ENCODE measurements around the gene ZDHHC14.

Gene ZDHHC14

DNA sequence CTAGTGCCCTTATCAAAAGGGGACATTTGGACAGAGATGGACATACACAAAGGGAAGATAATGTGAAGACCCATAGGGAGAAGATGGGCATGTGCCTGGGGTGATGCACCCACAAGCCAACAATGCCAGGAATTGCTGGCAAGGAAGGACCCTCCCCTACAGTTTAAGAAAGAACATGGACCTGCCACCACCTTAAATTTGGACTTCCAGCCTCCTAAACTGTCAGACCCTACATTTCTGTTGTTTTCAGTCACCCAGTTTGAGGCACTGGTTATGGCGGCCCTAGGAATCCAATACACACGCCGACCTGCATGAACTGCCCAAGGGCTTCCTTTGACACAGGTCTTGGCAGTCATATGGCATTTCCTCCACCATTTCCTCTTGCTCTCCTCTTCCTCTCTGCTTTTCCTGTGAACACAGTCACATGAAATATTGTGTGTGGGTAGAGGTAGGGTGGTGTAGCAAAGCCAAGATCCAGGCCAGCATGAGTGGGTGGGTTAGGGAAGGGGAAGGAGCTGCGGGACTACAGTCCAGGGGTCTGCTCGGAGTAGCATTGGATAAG, 115.6 kb downstream of the ZDHHC14 start:
- DNase-seq, result no peak

DNA sequence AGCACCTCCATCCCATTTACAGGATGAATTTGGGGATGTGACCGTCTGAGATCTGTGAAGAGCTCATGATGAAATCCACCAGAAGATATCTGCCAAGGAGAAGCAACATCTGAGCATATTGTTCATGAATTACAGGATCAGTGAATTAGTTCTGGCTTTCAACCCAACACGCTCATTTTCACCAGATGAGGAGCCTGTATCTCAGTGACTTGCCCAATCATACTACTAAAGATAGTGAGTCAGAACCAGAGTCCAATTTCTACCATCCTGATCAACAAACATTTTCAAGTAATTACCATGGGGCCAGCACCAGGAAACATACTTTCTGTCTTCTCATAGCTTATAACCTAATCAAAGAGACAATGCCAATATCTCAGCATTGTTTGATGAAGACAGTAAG, 116.6 kb downstream of the ZDHHC14 start:
- DNase-seq, result no peak

DNA sequence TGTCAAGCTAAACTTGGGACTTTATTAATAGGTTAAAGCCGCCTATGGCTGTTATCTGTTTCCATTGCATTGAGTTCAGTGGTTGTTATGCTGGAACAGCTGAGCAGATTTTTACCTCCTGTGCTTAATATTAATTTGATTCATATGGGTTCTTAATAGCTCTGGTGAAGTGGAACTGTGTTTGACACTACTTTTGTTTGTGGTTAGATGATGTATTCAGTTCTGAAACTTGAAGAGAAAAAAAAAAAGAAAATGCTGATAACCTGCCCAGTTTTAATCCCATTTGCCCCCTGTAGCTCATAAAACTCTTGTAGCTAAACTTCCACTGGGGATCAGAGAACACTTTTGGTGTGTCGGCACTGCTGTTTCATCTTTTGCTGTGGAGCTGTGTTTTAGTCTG, 117.8 kb downstream of the ZDHHC14 start:
- DNase-seq, result no peak

DNA sequence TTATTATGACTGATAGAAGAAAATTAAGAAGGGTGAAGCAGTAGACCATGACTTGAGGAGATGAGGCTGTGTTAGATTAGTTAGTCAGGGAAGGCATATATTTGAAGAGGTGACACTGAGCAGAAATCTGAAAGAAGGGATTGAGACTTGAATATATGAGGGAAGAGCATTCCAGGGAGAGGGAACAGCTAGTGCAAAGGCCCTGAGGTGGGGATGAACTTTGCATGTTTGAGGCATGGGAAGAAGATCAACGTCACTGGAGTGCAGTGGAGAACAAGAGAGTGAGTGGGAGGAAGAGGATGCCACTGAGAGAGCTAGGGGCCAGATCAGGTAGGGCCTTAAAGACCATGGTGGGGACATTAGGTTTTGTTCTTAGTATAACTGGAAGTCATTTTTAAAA, 119.0 kb downstream of the ZDHHC14 start:
- no peak for DNase-seq

DNA sequence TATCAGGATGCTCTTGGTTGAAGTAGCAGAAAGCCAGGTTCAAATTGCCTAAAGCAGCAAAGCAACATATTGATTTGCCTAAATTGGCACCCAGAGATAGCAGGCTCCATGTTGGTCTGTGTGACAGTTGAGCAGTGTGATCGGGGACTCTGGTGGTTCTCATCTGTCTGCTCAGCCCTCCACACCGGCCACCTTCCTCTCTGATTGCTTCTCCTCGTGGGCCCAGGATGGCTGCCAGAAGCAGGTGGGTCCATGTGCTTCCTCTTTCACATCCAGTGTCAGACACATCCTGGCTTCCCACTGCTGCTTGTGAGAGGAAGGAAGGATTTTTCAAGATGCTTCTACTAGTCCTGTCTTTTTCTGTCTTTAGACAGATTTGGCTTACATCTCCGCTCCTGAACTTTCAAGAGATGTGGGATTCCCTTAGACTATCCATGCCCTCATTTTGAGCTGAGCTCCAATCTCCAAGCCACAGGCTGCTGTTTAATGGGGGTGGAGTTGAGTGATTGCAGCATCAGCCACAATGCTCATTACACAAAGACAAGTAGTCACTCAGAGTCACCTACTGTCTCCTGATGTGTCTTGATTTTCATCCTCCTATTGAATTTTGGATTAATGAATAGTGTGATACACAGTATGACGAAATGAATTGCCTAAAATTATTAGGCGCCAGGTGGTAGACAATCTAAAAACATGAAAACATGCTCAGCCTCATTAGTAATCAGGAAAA, 122.2 kb downstream of the ZDHHC14 start:
- no peak for DNase-seq

DNA sequence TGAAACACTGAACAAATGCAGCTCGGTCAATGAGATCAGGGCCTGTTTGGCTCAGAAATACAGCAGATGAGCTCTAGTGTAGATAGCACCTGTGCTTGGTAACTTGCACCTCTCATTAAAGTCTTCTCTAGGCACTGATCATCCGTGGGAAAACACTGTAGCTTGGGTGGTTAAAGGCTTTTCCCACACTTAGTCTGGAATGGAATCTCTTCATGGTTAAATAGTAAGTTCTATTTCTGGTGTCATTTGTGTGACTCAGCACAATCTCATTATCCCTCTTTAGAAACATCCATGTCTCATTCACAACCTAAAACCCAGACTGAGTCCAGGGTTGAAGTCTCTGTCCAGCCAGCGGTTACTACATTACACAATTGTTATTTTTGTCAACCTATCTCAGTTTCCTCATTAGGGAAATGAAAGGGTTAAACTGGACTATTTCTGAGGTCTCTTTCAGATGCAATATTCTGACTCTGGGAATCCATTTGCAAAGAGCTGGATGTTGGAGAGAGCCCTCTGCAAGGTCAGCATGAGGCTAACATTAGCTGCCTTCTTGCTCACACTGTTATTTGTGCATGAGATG, 125.0 kb downstream of the ZDHHC14 start:
- DNase-seq, result no peak

DNA sequence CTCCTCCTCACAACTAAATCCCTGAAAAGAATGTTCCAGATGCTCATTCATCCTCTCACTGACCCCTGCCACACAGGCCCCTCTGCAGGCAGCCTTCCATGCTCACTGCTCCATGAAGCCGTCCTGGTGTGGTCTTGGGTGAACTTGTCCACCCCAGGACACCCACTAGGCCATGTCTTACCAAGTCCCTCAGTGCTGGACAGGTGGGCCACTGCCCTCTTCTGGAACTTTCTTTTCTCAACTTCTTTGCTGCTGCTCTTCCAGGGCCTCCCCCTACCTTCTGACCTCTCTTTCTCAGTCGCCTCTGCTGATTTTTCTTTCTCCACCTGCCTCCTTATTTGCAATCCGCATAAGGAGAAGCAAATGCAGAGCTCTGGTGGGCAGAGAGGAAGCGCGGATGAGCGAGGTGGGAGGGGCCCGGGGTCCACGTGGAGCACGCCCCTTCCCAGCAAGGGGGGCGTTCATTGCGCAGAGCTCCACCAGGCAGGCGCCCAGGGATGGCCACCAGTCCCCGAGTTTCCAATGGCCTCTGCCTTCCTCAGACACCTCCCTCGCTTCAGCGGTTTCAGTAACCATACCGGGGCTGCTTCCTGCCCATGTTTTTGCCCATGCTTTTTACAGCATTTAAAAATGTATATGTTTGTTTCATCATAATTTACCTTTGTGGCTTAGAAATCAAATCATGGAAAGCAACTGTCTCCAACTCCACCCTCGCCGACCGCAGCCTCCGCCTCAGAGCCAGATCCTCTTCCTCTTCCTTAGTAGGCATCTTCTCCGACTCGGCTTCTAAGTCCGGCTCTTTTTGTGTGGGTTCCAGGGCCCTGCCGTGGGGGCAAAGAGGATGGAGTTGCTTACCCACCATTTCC, 129.6 kb downstream of the ZDHHC14 start:
- no peak for DNase-seq

DNA sequence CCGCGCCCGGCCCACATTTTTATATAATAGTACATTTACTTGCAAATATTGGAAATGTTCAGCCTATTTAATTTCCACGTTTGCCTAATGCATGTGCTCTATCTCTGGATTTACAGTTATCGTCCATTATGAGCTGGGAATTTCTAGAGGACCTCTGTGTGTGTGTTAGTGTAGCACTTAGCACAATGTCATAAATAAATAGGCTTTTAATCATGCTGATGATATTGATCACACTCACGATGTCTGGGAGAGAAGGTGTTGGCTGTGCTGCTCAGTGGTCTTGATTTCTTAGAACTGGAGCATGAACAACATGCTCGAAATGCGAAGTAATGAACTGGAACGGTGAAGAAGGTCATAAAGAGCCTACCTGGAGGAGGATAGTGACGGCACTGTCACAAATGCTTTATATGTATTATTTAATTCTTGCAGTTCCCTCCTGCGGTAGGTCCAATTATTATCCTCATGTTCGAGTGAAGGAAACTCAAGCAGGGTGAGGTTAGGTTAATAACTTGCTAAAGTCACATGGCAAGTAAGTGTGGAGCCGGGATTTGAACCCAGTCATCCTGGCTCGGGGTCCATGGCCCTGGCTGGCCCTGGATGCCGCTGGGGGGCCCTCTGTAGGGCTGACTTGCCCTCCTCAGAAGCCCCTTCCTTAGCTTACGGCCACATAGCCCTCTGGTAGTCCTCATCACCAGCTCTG, 130.8 kb downstream of the ZDHHC14 start:
- DNase-seq, result no peak

DNA sequence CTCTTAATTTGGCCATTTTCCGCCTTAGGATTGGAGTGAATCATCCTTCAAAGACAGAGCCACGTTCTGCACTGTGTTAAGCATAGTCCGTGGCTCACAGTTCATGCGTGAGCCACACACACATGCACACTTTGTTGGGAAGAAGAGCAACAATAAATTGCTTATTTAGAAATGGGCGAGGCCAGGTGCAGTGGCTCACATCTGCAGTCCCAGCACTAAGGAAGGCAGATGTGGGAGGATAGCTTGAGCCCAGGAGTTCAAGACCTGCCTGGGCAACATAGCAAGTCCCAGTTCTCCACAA, 131.3 kb downstream of the ZDHHC14 start:
- DNase-seq, result no peak

DNA sequence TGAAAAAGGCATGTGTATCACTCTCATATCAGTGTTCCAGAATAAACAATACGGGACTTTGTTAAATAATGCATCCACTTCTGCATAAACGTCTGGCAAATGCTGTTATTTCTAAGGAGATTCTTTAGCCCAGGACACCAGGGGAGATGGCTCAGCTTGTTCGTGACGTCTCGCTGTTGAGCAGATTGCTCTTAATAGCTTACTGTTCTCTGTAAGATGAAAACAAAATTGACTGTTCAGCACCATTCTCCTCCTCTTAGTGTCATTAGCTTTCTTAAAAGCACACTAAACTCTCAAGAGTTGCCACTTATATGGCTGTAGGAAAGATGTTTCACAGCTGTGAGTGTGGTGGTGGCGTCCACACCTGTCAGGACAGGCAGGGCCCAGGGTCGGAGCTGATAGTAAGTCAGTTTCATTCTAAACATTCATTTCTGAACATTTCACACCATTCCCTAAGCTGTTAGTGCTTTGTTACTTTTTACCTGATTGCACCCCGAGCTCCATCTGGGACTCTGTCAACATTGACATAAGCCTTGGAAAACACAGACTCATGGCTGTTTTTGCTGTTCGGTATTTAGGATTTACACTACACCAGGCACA, 132.1 kb downstream of the ZDHHC14 start:
- no peak for DNase-seq

DNA sequence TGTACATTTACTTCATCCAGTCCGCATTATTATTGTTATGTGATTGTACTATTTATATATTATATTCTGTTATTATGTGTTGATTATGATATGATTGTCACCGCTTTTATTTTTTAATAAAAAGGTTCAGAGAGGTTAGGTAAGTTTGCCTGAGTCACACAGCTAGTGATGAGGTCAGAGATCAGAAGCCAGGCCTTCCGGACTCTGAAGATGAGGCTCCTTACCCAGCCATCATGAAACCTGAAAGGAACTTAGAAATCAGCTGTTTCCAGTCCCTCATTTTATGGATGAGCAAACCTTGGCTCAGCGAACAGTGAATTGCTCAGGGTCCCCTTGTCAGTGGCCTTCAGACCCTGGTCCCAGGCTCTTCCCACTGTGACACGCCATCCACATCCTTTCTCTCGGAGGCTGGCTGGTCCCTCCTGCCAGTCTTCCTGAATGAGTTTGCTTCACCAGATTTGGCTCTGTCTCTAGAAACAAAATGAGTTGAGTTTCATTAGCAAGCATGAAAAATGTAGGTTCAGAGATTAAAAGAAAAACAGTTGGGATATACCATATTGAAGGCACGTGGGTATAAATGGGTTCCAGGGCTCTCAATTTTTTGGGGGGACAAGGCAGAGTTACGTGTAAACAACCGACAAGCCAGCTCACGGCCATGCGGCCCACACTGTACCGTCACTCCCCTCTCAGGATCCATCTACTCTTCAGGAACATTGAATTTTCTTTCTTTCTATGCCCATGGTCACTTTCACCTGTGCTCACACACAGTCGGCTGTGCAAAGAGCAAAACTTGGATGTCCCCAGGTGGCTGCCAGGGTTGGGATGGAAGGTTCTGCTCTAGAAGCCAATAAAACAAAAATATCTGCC, 132.9 kb downstream of the ZDHHC14 start:
- DNase-seq, result no peak

DNA sequence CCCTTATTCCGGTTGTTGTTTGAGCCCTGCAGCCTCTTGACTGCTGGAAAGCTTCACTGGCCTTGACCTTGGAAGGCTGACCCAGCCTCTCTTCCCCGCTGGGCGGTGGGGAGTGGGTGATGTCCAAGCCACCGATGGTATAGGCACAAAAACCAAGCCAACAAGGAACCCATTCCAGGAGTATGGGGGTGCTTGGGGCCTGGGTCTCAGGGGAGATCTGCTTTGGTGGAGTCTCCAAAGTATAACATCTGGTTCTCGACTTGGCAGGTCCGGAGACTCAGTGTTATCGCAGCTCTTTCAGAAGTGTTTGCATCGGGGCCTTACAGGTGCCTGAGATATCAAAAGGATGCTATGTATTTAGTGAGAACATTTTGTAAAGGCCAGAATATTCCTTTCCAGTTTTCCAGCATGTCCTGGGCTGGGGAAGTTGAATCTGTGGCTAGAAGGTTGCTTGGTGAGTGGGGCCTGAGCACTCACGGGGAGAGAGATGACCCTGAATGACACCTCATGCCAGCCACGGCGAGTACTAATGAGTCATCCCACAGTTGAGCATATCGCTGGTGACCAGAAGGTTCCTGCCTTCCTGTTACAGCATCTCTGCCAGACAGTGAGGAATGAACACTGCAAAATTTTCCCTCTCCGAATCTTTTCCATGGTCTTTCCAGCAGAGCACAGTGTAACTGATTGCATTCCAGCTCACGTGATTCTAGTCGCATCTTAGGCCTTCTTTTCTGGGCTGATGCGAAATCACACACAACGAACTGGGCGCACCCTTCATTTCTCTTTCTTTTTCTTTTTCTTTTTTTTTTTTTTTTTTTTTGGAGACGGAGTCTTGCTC, 133.9 kb downstream of the ZDHHC14 start:
- DNase-seq, result no peak

DNA sequence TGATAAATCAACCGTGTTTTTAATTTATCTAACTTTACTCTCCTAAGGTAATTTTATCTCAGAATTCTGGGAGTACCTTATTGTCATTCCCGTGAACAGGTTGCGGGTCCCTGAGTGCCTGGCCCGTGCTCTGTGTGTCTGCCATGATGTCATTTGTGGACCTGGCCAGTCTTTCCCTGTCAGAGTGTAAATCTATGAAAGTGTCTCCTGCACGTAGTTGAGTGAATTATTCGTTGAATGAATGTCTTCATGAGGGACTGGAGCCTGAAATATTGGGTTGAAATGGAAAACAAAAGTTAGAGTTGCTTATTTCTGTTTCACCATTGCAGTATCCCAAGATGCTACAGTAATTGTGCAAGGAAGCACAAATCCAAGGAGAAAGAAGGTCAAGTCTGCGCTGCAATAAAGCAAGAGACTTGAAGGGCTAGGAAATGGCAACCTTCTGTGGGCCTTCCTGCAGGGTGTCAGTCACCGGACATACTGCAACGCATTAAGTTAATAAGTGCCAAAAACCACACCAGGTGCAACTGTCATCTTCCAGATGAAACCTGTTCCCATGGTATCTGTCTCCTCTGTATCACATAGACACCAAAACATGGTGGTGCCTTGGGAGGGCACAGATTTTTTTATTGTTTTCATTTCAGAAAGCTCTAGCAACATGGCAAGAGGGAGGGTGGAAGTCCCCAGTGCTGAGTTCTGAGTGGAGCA, 135.5 kb downstream of the ZDHHC14 start:
- DNase-seq, result no peak

DNA sequence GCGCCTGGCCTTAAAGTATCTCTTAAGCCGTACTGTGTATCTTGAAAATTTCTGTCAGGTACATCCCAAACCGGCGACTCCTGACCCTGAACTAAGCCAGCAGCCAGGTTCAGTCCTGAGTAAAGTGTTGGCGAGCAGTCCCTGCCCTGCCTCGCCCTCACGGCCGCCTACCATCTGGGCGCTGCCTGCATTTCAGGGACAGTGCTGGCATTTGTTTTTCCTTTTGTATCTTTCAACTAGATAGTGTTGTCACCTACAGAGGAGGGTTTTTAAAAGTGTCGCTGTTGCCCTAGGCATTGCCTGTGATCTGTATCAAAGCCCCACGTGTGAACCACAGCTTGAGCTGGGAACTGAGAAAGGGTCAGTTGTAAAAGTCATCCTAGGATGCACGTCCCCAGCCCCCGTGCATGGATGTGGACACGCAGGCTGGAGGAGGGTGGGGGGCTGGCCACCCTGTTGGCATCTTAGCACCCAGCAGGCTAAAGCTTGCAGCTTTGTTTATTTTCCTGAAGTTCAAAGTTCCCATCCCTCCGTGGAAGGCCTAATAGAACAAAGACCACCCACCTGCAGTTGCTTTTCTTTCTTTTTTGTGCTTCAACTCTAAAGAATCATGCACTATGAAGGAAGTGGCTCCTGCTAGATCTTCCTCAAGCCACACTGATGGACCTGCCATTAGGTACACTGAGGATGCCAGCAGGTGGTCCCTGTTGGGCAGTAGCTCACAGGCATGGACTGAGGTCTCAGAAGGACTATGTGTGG, 136.8 kb downstream of the ZDHHC14 start:
- no peak for DNase-seq

DNA sequence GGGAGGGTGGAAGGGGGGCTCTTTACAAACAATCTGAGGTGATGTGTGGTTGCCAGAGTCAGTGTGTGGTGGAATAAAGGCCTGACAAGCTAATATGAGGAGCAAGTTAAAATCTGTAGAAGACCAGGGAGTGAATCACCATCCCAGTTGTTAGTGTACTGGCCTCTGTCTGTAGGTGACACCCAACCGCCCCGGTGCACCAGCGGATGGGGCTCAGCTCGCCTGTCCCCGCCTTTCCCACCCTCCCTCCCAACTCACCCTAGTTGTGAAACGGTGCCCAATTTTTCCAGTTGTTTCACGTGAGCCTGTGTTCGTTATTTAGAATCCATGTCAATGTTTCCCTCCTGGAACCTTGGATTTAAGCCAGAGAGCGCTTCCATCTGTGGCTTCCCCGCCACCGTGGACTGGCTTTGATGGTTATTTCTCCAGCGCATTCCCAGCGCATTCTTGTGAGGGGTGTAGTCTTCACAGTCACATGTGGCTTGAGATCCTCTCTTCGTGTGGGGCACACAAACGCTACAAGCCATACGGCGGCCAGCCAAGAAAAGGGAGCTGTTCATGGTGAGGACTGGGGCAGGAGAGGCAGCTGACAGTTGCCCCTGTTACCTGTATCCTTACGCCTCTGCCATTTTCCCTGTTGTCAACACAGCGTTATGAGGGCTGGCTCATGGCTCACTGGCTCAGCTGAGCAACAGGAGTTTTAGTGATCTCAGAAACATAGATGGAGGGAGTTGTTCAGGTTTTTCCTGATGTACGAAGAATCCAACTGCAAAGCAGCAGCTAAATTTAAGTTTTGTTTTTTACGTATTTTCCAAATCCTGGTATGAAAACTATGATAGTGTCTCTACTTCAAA, 137.6 kb downstream of the ZDHHC14 start:
- no peak for DNase-seq

DNA sequence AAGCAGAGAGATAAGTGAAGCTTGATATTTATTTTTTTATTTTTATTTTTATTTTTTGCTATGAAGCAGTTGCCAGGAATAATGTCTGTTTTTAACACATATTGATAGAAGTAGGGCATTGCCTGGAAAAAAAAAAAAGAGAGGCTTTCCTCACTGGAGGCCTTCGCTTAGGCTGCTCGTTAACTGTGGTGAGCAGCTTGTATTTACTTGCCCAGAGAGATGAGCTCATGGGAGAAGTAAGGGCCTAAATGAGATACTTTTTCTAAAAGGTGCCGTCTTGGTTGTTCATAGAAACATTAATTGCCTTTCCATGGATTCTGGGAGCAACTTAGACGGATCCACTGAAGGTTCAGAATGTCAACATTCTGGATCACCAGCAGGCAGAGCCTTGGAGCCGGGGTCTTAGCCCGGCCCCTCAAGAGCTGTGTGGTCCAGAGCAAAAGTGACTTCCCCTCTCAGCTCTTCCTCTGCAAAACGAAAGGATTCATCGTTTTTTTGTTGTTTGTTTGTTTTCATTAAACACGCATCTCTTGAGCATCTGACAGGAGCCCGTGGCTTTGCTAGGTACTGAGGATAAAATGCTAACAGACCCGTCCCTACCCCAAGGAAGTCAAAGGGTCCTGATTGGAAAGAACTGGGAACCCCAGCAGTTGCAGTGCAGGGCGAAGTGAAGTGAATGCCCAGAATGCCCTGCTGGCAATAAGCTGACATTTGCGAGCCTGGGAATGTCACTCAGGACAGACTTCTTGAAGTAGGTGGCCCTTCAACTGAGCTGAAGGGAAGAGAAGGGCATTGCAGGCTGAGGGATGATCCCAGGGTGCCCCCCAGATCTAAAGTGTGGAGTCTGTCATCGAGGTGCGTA, 138.5 kb downstream of the ZDHHC14 start:
- no peak for DNase-seq

DNA sequence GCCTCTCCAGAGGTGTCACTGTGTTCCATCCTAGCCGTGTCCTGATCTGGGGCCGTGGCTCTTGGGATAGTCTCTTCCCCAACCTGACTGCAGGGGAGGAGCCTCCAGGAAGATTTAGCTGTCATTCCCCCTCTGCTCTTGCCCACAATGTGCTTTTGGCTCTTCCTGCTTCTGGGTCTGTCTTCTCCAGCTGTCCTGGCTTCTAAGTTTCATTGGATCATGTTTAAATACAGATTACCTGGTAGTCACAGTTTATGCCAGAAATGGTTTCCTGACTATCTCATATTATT, 139.1 kb downstream of the ZDHHC14 start:
- no peak for DNase-seq
